Measurements from ENCODE around the gene ANKMY1. TPM values are rescaled to one million over a fixed set of nuclear protein-coding genes. Genes with fewer than 3 reads are reported as not detected.

The ANKMY1 gene, protein sequence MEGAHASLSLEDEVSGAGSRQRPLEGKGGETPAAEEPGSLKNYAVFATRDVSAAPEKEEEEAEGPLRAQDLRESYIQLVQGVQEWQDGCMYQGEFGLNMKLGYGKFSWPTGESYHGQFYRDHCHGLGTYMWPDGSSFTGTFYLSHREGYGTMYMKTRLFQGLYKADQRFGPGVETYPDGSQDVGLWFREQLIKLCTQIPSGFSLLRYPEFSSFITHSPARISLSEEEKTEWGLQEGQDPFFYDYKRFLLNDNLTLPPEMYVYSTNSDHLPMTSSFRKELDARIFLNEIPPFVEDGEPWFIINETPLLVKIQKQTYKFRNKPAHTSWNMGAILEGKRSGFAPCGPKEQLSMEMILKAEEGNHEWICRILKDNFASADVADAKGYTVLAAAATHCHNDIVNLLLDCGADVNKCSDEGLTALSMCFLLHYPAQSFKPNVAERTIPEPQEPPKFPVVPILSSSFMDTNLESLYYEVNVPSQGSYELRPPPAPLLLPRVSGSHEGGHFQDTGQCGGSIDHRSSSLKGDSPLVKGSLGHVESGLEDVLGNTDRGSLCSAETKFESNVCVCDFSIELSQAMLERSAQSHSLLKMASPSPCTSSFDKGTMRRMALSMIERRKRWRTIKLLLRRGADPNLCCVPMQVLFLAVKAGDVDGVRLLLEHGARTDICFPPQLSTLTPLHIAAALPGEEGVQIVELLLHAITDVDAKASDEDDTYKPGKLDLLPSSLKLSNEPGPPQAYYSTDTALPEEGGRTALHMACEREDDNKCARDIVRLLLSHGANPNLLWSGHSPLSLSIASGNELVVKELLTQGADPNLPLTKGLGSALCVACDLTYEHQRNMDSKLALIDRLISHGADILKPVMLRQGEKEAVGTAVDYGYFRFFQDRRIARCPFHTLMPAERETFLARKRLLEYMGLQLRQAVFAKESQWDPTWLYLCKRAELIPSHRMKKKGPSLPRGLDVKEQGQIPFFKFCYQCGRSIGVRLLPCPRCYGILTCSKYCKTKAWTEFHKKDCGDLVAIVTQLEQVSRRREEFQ
- total RNA-seq (2013): 11.2 TPM
- polyA plus RNA-seq (10 to 100 TPM in 1 of 3 donors, 1 to 10 TPM in 2; 2.1 to 22.9 (median 2.9) TPM), polyA minus RNA-seq (16.5 and 17.6 TPM in 2 replicates), total RNA-seq (4.3 to 39.5 (median 22.7) reads per million in 11 experiments)

DNA sequence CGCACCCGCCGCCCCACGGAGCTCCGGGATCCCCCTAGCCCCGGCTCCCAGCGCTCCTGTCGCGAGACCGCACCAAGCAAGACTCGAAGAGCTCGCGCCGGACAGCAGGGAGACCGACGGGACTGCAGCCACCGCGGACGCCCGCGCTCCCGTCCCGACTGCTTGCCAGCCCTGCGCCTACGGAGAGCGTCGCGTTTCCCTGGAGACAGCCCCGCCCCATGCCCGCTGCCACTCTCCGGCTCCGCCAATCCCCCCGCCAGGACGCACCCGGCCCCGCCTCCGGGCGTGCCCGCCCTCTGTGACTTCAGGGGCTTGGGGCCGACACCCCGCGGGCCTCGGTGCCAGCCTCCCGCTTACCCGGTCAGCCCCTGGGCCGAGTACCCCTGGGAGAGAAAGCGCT is at the start of gene ANKMY1:
Gene ANKMY1 (minus strand): TSS at position 181 of the 400 bp plus-strand sequence. CDS start 653 bp downstream, outside the sequence.
- Histone ChIP-seq H3K4me1 (ENCODE audit: control insufficient read depth in 1 of 2, insufficient read depth in 2 of 2, low read length in 2 of 2) (peaks cover 47 to 62% of the 10 kb centered on the region in 2 donors), H3K27ac (ENCODE audit: low read depth in 1 of 2, low read length in 2 of 2) (no peak within 1 kb of the TSS), H2AFZ (ENCODE audit: insufficient read depth, low read depth, low read length, poor library complexity, severe bottlenecking) (no peak within 1 kb of the TSS), H3K36me3 (replicated peaks in 1 of 2; ENCODE audit: control insufficient read depth in 1 of 2, insufficient read depth in 2 of 2, low read length in 2 of 2) (peaks cover 10 to 33% of the 10 kb centered on the region in 2 donors), H3K79me2 (ENCODE audit: insufficient read depth, low read length) (peaks cover 71% of the 10 kb centered on the region), H3K4me2 (replicated peaks; ENCODE audit: extremely low read depth, low read length, poor library complexity, severe bottlenecking) (peak within 1 kb of the TSS; percentile 66), H3K9me3 (replicated peaks in 1 of 2; ENCODE audit: control insufficient read depth in 1 of 2, insufficient read depth in 1 of 2, low read length in 2 of 2) (no peaks in the 10 kb centered on the region), H3K9ac (ENCODE audit: insufficient read depth, low read length, poor library complexity, severe bottlenecking) (peak within 1 kb of the TSS; percentile 15), H3K27me3 (ENCODE audit: control insufficient read depth in 2 of 2, insufficient read depth in 2 of 2, low read length in 2 of 2) (no peaks in the 10 kb centered on the region), H4K20me1 (ENCODE audit: insufficient read depth, low read length) (peaks cover 53% of the 10 kb centered on the region), H3K4me3 (replicated peaks in 1 of 3; ENCODE audit: low read depth in 2 of 3, low read length in 3 of 3) (peak within 1 kb of the TSS in 1 of 3 experiments; percentile 63)
- DNase-seq: peak; percentile 56 to 65 (median 59)
- Mint-ChIP-seq H3K36me3 (peaks cover 40 to 45% of the 10 kb centered on the region in 2 donors), H3K9me3 (peaks cover 0 to 4% (median 0%) of the 10 kb centered on the region in 7 donors), H3K4me1 (peaks cover 46% of the 10 kb centered on the region), H3K4me3 (peak within 1 kb of the TSS; percentile 39 to 78), H3K27me3 (ENCODE audit: low read depth in 3 of 3) (peaks cover 0 to 7% (median 4%) of the 10 kb centered on the region in 3 donors), H3K27ac (peak within 1 kb of the TSS in 5 of 7 donors; percentile 19 to 84 (median 62))
- WGBS (ENCODE audit: insufficient coverage): 7% methylated on average over 42 of the region's 47 CpGs
- TF ChIP-seq, protein P1, sequence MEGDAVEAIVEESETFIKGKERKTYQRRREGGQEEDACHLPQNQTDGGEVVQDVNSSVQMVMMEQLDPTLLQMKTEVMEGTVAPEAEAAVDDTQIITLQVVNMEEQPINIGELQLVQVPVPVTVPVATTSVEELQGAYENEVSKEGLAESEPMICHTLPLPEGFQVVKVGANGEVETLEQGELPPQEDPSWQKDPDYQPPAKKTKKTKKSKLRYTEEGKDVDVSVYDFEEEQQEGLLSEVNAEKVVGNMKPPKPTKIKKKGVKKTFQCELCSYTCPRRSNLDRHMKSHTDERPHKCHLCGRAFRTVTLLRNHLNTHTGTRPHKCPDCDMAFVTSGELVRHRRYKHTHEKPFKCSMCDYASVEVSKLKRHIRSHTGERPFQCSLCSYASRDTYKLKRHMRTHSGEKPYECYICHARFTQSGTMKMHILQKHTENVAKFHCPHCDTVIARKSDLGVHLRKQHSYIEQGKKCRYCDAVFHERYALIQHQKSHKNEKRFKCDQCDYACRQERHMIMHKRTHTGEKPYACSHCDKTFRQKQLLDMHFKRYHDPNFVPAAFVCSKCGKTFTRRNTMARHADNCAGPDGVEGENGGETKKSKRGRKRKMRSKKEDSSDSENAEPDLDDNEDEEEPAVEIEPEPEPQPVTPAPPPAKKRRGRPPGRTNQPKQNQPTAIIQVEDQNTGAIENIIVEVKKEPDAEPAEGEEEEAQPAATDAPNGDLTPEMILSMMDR (IDR thresholded peaks at IDR 0.05): no peak
- intact Hi-C loops (cut with micrococcal nuclease): loop anchor here in 1 of 2 donors (5.0 kb wide), 1 partner anchor 41 kb away; no protein-coding TSS in a partner anchor

Data from CD14-positive monocyte (primary cell).